ACC112 (cell line): ENCODE data around the gene TRPM6.

ENCODE experiments used
- H2AFZ ChIP-seq: fragments of 200-600 bp; sonication (generic); one replicate; pipeline ENCODE4 v1.6.0; 2017; ENCODE audit warnings: antibody characterized with exemption, low read length; ENCODE audit not compliant: unreplicated experiment
- H3K27ac ChIP-seq: fragments of 200-600 bp; sonication (generic); 2 replicates; pipeline ENCODE4 v1.5.1; 2014; ENCODE audit warnings: low read depth, mild to moderate bottlenecking, antibody characterized with exemption, low read length, moderate library complexity
- H3K27me3 ChIP-seq: fragments of 200-600 bp; sonication (generic); 2 replicates; pipeline ENCODE4 v1.6.1; 2014; ENCODE audit warnings: mild to moderate bottlenecking, antibody characterized with exemption, low read length, moderate library complexity, mixed read lengths; ENCODE audit not compliant: insufficient read depth
- H3K36me3 ChIP-seq: fragments of 200-600 bp; sonication (generic); 2 replicates; pipeline ENCODE4 v1.6.1; 2016; ENCODE audit warnings: mild to moderate bottlenecking, antibody characterized with exemption, low read length, moderate library complexity, mixed read lengths; ENCODE audit not compliant: insufficient read depth
- H3K4me1 ChIP-seq: fragments of 200-600 bp; sonication (generic); one replicate; pipeline ENCODE4 v1.6.1; 2016; ENCODE audit warnings: low read length, mixed read lengths; ENCODE audit not compliant: insufficient read depth, unreplicated experiment, control insufficient read depth
- H3K4me3 ChIP-seq: fragments of 200-600 bp; sonication (generic); 2 replicates; pipeline ENCODE4 v1.5.1; 2014; ENCODE audit warnings: mild to moderate bottlenecking, low read depth, low read length
- H3K79me2 ChIP-seq: fragments of 200-600 bp; sonication (generic); one replicate; pipeline ENCODE4 v1.6.0; 2016; ENCODE audit warnings: low read length; ENCODE audit not compliant: control insufficient read depth, unreplicated experiment, insufficient read depth

The TRPM6 gene

GRCh38 chr9:74748966-74749365 is 138.8 kb downstream of the TRPM6 start:
- H3K27ac ChIP-seq: no peak overlapping the region
- no peak overlapping the region for H3K4me3 ChIP-seq
- H3K4me1 ChIP-seq: no peaks in the 10 kb centered on the region
- H3K79me2 ChIP-seq: no peaks in the 10 kb centered on the region
- no peaks in the 10 kb centered on the region for H3K36me3 ChIP-seq
- no peak overlapping the region for H2AFZ ChIP-seq
- H3K27me3 ChIP-seq: peaks cover 15% of the 10 kb centered on the region

- Histone ChIP-seq H3K4me1 (no peaks in the 10 kb centered on the region), H3K4me3 (no peak overlapping the region), H3K36me3 (no peaks in the 10 kb centered on the region), H3K79me2 (no peaks in the 10 kb centered on the region), H3K27ac (no peak overlapping the region), H3K27me3 (peaks cover 51% of the 10 kb centered on the region), H2AFZ (no peak overlapping the region)
Observed at GRCh38 chr9:74742792-74743730, 144.7 kb downstream of the TRPM6 start.

GRCh38 chr9:74742191-74742790 is 145.4 kb downstream of the TRPM6 start:
- no peaks in the 10 kb centered on the region for H3K36me3 ChIP-seq
- H3K4me1 ChIP-seq: no peaks in the 10 kb centered on the region
- H3K27ac ChIP-seq: no peak overlapping the region
- H3K27me3 ChIP-seq: peaks cover 51% of the 10 kb centered on the region
- H3K79me2 ChIP-seq: no peaks in the 10 kb centered on the region
- H2AFZ ChIP-seq: no peak overlapping the region
- no peak overlapping the region for H3K4me3 ChIP-seq

- Histone ChIP-seq H2AFZ (no peak overlapping the region), H3K79me2 (no peaks in the 10 kb centered on the region), H3K36me3 (no peaks in the 10 kb centered on the region), H3K27ac (no peak overlapping the region), H3K4me3 (no peak overlapping the region), H3K4me1 (no peaks in the 10 kb centered on the region), H3K27me3 (peaks cover 21% of the 10 kb centered on the region)
Observed at GRCh38 chr9:74736646-74737045, 151.1 kb downstream of the TRPM6 start.

GRCh38 chr9:74735761-74736160 is 152.0 kb downstream of the TRPM6 start:
- Histone ChIP-seq H3K27me3 (peaks cover 16% of the 10 kb centered on the region), H3K4me1 (no peaks in the 10 kb centered on the region), H3K4me3 (peak overlapping the region; percentile 34; the same call in 1 of the 2 replicates), H3K27ac (no peak overlapping the region), H2AFZ (peak overlapping the region; percentile 76), H3K36me3 (no peaks in the 10 kb centered on the region), H3K79me2 (no peaks in the 10 kb centered on the region)

GRCh38 chr9:74729136-74729695 is 158.5 kb downstream of the TRPM6 start:
- H3K36me3 ChIP-seq: no peaks in the 10 kb centered on the region

GRCh38 chr9:74728176-74728575 is 159.5 kb downstream of the TRPM6 start:
- H3K4me1 ChIP-seq: no peaks in the 10 kb centered on the region
- H3K4me3 ChIP-seq: no peak overlapping the region
- H3K27ac ChIP-seq: no peak overlapping the region
- H3K79me2 ChIP-seq: no peaks in the 10 kb centered on the region
- H3K27me3 ChIP-seq: peaks cover 3% of the 10 kb centered on the region; the same call in 1 of the 2 replicates
- H2AFZ ChIP-seq: no peak overlapping the region
- H3K36me3 ChIP-seq: no peaks in the 10 kb centered on the region

More at GRCh38 chr9:74729136-74729695, 158.5 kb downstream of the TRPM6 start:
- peak overlapping the region; percentile 55 for H2AFZ ChIP-seq
- H3K4me3 ChIP-seq: peak overlapping the region; percentile 58
- H3K79me2 ChIP-seq: no peaks in the 10 kb centered on the region
- no peaks in the 10 kb centered on the region for H3K4me1 ChIP-seq
- H3K27me3 ChIP-seq: peaks cover 3% of the 10 kb centered on the region; the same call in 1 of the 2 replicates
- H3K27ac ChIP-seq: no peak overlapping the region

GRCh38 chr9:74726581-74726980 is 161.1 kb downstream of the TRPM6 start:
- Histone ChIP-seq H3K4me3 (no peak overlapping the region), H3K36me3 (no peaks in the 10 kb centered on the region), H2AFZ (no peak overlapping the region), H3K27me3 (peaks cover 11% of the 10 kb centered on the region; the same call in 1 of the 2 replicates), H3K79me2 (no peaks in the 10 kb centered on the region), H3K27ac (no peak overlapping the region), H3K4me1 (no peaks in the 10 kb centered on the region)

- peaks cover 23% of the 10 kb centered on the region for H3K27me3 ChIP-seq
- no peaks in the 10 kb centered on the region for H3K36me3 ChIP-seq
- H2AFZ ChIP-seq: no peak overlapping the region
- no peaks in the 10 kb centered on the region for H3K4me1 ChIP-seq
- no peak overlapping the region for H3K27ac ChIP-seq
- no peaks in the 10 kb centered on the region for H3K79me2 ChIP-seq
- no peak overlapping the region for H3K4me3 ChIP-seq
Observed at GRCh38 chr9:74724317-74724716, 163.4 kb downstream of the TRPM6 start.

GRCh38 chr9:74721696-74722660 is 165.7 kb downstream of the TRPM6 start:
- Histone ChIP-seq H3K36me3 (no peaks in the 10 kb centered on the region), H2AFZ (no peak overlapping the region), H3K27ac (no peak overlapping the region), H3K4me3 (no peak overlapping the region), H3K79me2 (no peaks in the 10 kb centered on the region), H3K4me1 (no peaks in the 10 kb centered on the region), H3K27me3 (peaks cover 22% of the 10 kb centered on the region)
